Measurements from ENCODE around the gene PCDHB13.
"Not testable (repeated sequence)": the region's sequence is repeated elsewhere in the genome, so short reads cannot be mapped to it uniquely, and the experiment has no call there.

PCDHB13 gene

GRCh38 chr5:141223112-141223783 is 9.5 kb downstream of the PCDHB13 start, which contains the start of gene PCDHB14:
Gene PCDHB14, plus strand, starts transcription at chr5:141223343. Its CDS starts 163 bp downstream, at chr5:141223506.
- peak within 1 kb of the TSS; percentile 56 for H3K9ac ChIP-seq (ENCODE audit: insufficient read length)

DNA sequence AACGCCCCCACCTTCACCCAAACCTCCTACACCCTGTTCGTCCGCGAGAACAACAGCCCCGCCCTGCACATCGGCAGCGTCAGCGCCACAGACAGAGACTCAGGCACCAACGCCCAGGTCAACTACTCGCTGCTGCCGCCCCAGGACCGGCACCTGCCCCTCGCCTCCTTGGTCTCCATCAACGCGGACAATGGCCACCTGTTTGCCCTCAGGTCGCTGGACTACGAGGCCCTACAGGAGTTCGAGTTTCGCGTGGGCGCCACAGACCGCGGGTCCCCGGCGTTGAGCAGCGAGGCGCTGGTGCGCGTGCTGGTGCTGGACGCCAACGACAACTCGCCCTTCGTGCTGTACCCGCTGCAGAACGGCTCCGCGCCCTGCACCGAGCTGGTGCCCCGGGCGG is 11.1 kb downstream of the PCDHB13 start:
- H3K9ac ChIP-seq (ENCODE audit: insufficient read length); DNase-seq (ENCODE audit: low read depth, low spot score); H3K9me3 ChIP-seq (ENCODE audit: low read depth, low read length); H3K4me3 ChIP-seq; H3K36me3 ChIP-seq (ENCODE audit: insufficient read depth, low read length); H3K27ac ChIP-seq: not testable (repeated sequence)

More at GRCh38 chr5:141223112-141223783, 9.5 kb downstream of the PCDHB13 start, which contains the start of gene PCDHB14:
- DNase-seq (ENCODE audit: low read depth, low spot score): peak; percentile 90
- TF ChIP-seq POLR2AphosphoS5 (IDR thresholded peaks at IDR 0.05; ENCODE audit: borderline replicate concordance, low read depth, low read length): peak; percentile 26; the same call in 1 of the 2 replicates
- TF ChIP-seq FOXP2 (optimal IDR thresholded peaks at IDR 0.05; ENCODE audit: control extremely low read depth, extremely low read length, insufficient read depth): no peak
- TF ChIP-seq EZH2 (IDR thresholded peaks at IDR 0.05): no peak
- peak within 1 kb of the TSS; percentile 77 for H3K4me3 ChIP-seq
- H3K9me3 ChIP-seq (ENCODE audit: low read depth, low read length): peaks cover 5% of the 10 kb centered on the region; the same call in 1 of the 2 replicates
- no peaks in the 10 kb centered on the region for H3K36me3 ChIP-seq (ENCODE audit: insufficient read depth, low read length)
- H3K27ac ChIP-seq: peak within 1 kb of the TSS; percentile 44; the same call in 1 of the 2 replicates

GRCh38 chr5:141225421-141225820 is 11.7 kb downstream of the PCDHB13 start:
- H3K9ac ChIP-seq (ENCODE audit: insufficient read length); H3K27ac ChIP-seq; H3K9me3 ChIP-seq (ENCODE audit: low read depth, low read length); DNase-seq (ENCODE audit: low read depth, low spot score); H3K4me3 ChIP-seq; H3K36me3 ChIP-seq (ENCODE audit: insufficient read depth, low read length): not testable (repeated sequence)

GRCh38 chr5:141234109-141234667 is 20.5 kb downstream of the PCDHB13 start:
- no peak overlapping the region for H3K4me3 ChIP-seq
- H3K9me3 ChIP-seq (ENCODE audit: low read depth, low read length): peaks cover 3% of the 10 kb centered on the region; the same call in 1 of the 2 replicates
- H3K27ac ChIP-seq: no peak overlapping the region
- TF ChIP-seq EZH2 (IDR thresholded peaks at IDR 0.05) (no peak), POLR2AphosphoS5 (IDR thresholded peaks at IDR 0.05; ENCODE audit: borderline replicate concordance, low read depth, low read length) (no peak)
- no peak for DNase-seq (ENCODE audit: low read depth, low spot score)
- H3K36me3 ChIP-seq (ENCODE audit: insufficient read depth, low read length): no peaks in the 10 kb centered on the region
- no peak overlapping the region for H3K9ac ChIP-seq (ENCODE audit: insufficient read length)

- not testable (repeated sequence) for H3K36me3 ChIP-seq (ENCODE audit: insufficient read depth, low read length); H3K27ac ChIP-seq; H3K9me3 ChIP-seq (ENCODE audit: low read depth, low read length); DNase-seq (ENCODE audit: low read depth, low spot score); H3K4me3 ChIP-seq; H3K9ac ChIP-seq (ENCODE audit: insufficient read length)
Observed at GRCh38 chr5:141235922-141236321, 22.2 kb downstream of the PCDHB13 start.

DNA sequence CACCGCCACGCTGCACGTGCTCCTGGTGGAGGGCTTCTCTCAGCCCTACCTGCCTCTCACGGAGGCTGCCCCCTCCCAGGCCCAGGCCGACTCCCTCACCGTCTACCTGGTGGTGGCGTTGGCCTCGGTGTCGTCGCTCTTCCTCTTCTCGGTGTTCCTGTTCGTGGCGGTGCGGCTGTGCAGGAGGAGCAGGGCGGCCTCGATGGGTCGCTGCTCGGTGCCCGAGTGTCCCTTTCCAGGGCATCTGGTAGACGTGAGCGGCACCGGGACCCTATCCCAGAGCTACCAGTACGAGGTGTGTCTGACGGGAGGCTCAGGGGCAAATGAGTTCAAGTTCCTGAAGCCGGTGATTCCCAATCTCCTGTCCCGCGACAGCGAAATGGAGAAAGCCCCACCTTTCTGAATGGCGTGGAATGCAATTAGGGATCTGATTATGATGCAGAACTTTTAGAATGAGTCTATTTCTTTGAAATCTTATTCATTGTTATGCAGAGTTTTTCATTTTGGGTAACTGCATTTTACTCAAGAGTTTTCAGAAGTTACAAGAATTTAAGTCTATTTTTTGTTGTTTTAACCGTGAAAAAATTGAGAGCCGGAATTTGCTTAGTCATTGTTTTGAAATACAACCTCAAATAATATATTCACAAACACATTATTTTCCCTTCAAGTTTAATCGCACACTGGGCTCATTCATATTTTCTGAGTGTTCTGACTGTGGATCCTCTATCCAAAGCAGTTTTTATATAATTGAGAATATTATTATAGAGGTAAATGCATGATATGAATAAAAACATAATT is 23.0 kb downstream of the PCDHB13 start:
- TF ChIP-seq FOXP2 (optimal IDR thresholded peaks at IDR 0.05; ENCODE audit: control extremely low read depth, extremely low read length, insufficient read depth): no peak
- TF ChIP-seq POLR2AphosphoS5 (IDR thresholded peaks at IDR 0.05; ENCODE audit: borderline replicate concordance, low read depth, low read length): no peak
- no peak for TF ChIP-seq EZH2 (IDR thresholded peaks at IDR 0.05)
- H3K9me3 ChIP-seq (ENCODE audit: low read depth, low read length): peaks cover 3% of the 10 kb centered on the region; the same call in 1 of the 2 replicates
- no peak for DNase-seq (ENCODE audit: low read depth, low spot score)
- no peaks in the 10 kb centered on the region for H3K36me3 ChIP-seq (ENCODE audit: insufficient read depth, low read length)
- H3K27ac ChIP-seq: no peak overlapping the region
- no peak overlapping the region for H3K4me3 ChIP-seq
- no peak overlapping the region for H3K9ac ChIP-seq (ENCODE audit: insufficient read length)

DNA sequence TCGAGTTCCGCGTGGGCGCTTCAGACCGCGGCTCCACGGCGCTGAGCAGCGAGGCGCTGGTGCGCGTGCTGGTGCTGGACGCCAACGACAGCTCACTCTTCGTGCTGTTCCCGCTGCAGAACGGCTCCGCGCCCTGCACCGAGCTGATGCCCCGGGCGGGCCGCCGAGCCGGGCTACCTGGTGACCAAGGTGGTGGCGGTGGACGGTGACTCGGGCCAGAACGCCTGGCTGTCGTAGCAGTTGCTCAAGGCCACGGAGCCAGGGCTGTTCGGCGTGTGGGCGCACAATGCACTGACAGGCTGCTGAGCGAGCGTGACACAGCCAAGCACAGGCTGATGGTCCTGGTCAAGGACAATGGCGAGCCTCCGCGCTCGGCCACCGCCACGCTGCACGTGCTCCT is 27.8 kb downstream of the PCDHB13 start:
- DNase-seq (ENCODE audit: low read depth, low spot score): no peak
- no peaks in the 10 kb centered on the region; the same call in 1 of the 2 replicates for H3K9me3 ChIP-seq (ENCODE audit: low read depth, low read length)
- no peak for TF ChIP-seq FOXP2 (optimal IDR thresholded peaks at IDR 0.05; ENCODE audit: control extremely low read depth, extremely low read length, insufficient read depth)
- TF ChIP-seq POLR2AphosphoS5 (IDR thresholded peaks at IDR 0.05; ENCODE audit: borderline replicate concordance, low read depth, low read length): no peak
- TF ChIP-seq EZH2 (IDR thresholded peaks at IDR 0.05): no peak
- no peak overlapping the region for H3K9ac ChIP-seq (ENCODE audit: insufficient read length)
- H3K27ac ChIP-seq: no peak overlapping the region
- no peaks in the 10 kb centered on the region for H3K36me3 ChIP-seq (ENCODE audit: insufficient read depth, low read length)
- no peak overlapping the region for H3K4me3 ChIP-seq

DNA sequence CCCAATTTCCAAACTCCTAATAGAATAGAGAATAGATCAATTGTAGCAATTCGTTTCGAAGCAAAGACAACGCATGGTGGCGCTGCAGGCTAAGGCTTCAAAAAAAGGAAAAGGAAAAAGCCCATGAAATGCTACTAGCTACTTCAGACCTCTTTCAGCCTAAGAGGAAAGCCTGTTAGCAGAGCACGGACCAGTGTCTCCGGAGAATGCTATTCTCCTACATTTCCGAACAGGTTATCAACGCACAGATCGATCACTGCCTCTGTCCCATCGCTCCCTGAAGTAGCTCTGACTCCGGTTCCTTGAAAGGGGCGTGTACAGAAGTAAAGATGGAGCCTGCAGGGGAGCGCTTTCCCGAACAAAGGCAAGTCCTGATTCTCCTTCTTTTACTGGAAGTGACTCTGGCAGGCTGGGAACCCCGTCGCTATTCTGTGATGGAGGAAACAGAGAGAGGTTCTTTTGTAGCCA is 31.6 kb downstream of the PCDHB13 start, which contains the start of gene PCDHB15:
Gene PCDHB15 (plus strand): TSS at position 146 of the 468 bp plus-strand sequence. CDS start 184 bp downstream, at position 330.
- DNase-seq (ENCODE audit: low read depth, low spot score): no peak
- no peak within 1 kb of the TSS for H3K9ac ChIP-seq (ENCODE audit: insufficient read length)
- H3K27ac ChIP-seq: no peak within 1 kb of the TSS
- H3K9me3 ChIP-seq (ENCODE audit: low read depth, low read length): no peaks in the 10 kb centered on the region; the same call in 1 of the 2 replicates
- TF ChIP-seq EZH2 (IDR thresholded peaks at IDR 0.05): no peak
- TF ChIP-seq POLR2AphosphoS5 (IDR thresholded peaks at IDR 0.05; ENCODE audit: borderline replicate concordance, low read depth, low read length): no peak
- no peak for TF ChIP-seq FOXP2 (optimal IDR thresholded peaks at IDR 0.05; ENCODE audit: control extremely low read depth, extremely low read length, insufficient read depth)
- H3K36me3 ChIP-seq (ENCODE audit: insufficient read depth, low read length): no peaks in the 10 kb centered on the region
- no peak within 1 kb of the TSS for H3K4me3 ChIP-seq

DNA sequence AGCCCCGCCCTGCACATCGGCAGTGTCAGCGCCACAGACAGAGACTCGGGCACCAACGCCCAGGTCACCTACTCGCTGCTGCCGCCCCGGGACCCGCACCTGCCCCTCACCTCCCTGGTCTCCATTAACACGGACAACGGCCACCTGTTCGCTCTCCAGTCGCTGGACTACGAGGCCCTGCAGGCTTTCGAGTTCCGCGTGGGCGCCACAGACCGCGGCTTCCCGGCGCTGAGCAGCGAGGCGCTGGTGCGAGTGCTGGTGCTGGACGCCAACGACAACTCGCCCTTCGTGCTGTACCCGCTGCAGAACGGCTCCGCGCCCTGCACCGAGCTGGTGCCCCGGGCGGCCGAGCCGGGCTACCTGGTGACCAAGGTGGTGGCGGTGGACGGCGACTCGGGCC is 33.3 kb downstream of the PCDHB13 start:
- not testable (repeated sequence) for H3K27ac ChIP-seq; H3K9me3 ChIP-seq (ENCODE audit: low read depth, low read length); H3K4me3 ChIP-seq; H3K9ac ChIP-seq (ENCODE audit: insufficient read length); H3K36me3 ChIP-seq (ENCODE audit: insufficient read depth, low read length); DNase-seq (ENCODE audit: low read depth, low spot score)

DNA sequence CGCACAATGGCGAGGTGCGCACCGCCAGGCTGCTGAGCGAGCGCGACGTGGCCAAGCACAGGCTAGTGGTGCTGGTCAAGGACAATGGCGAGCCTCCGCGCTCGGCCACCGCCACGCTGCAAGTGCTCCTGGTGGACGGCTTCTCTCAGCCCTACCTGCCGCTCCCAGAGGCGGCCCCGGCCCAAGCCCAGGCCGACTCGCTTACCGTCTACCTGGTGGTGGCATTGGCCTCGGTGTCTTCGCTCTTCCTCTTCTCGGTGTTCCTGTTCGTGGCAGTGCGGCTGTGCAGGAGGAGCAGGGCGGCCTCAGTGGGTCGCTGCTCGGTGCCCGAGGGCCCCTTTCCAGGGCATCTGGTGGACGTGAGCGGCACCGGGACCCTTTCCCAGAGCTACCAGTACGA is 33.7 kb downstream of the PCDHB13 start:
- H3K9me3 ChIP-seq (ENCODE audit: low read depth, low read length); H3K9ac ChIP-seq (ENCODE audit: insufficient read length); H3K36me3 ChIP-seq (ENCODE audit: insufficient read depth, low read length); H3K27ac ChIP-seq; DNase-seq (ENCODE audit: low read depth, low spot score); H3K4me3 ChIP-seq: not testable (repeated sequence)
